HEK293 (cell line): ENCODE data around the gene COL5A1.

Experiments used
- CTCF ChIA-PET: fragments of 350-600 bp; formaldehyde crosslinking; extraction: SDS; loops from one replicate; lab custom pipeline; 2021; ENCODE audit warnings: antibody characterized with exemption; lab: Yijun Ruan, JAX
- POLR2A ChIA-PET: fragments of 300-600 bp; formaldehyde crosslinking; extraction: SDS; loops from one replicate; lab custom pipeline; 2020; ENCODE audit warnings: antibody characterized with exemption, inconsistent platforms; lab: Yijun Ruan, JAX
- H3K27ac ChIP-seq: fragments of 200-500 bp; sonication (Bioruptor generic); 2 replicates; pipeline ENCODE4 v1.5.1; 2014; ENCODE audit warnings: low read depth, low read length, control low read depth, inconsistent platforms; ENCODE audit errors: extremely low read depth
- H3K36me3 ChIP-seq, 2 experiments: fragments of 200-500 bp in 1 of 2; sonication (Bioruptor generic) in 1 of 2; 1 replicate in 1 of 2; 2 replicates in 1 of 2; pipeline ENCODE4 v1.5.1; 2014 to 2017; ENCODE audit warnings: inconsistent platforms in 2 of 2, low read length in 2 of 2; ENCODE audit not compliant: control insufficient read depth in 2 of 2, insufficient read depth in 1 of 2
- H3K4me1 ChIP-seq: fragments of 200-500 bp; sonication (Bioruptor generic); 2 replicates; pipeline ENCODE4 v1.5.1; 2014; ENCODE audit warnings: mild to moderate bottlenecking, low read length, inconsistent platforms; ENCODE audit not compliant: control insufficient read depth, insufficient read depth
- H3K4me3 ChIP-seq: 2 replicates; pipeline ENCODE4 v1.5.1; 2011; ENCODE audit warnings: low read depth, mild to moderate bottlenecking, control low read depth, low read length, moderate library complexity
- H3K9me3 ChIP-seq: fragments of 200-500 bp; sonication (Bioruptor generic); 2 replicates; pipeline ENCODE4 v1.5.1; 2014; ENCODE audit warnings: low read depth, low read length, inconsistent platforms; ENCODE audit not compliant: control insufficient read depth, insufficient read depth
- GFI1B ChIP-seq: fragments of 450-650 bp; formaldehyde crosslinking; IDR thresholded peaks from 2 replicates; pipeline ENCODE4 v1.5.1; 2016; ENCODE audit warnings: missing biosample characterization, missing genetic modification characterization
- GLI4 ChIP-seq: fragments of 450-650 bp; formaldehyde crosslinking; IDR thresholded peaks from 2 replicates; pipeline ENCODE4 v1.5.1; 2016; ENCODE audit warnings: missing biosample characterization, missing genetic modification characterization
- OVOL3 ChIP-seq: fragments of 450-650 bp; formaldehyde crosslinking; IDR thresholded peaks from 2 replicates; pipeline ENCODE4 v1.5.1; 2016; ENCODE audit warnings: missing biosample characterization, missing genetic modification characterization
- SP7 ChIP-seq: fragments of 450-650 bp; formaldehyde crosslinking; IDR thresholded peaks from 2 replicates; pipeline ENCODE4 v1.5.1; 2016; ENCODE audit warnings: missing biosample characterization, missing genetic modification characterization
- ZNF132 ChIP-seq: fragments of 450-650 bp; formaldehyde crosslinking; IDR thresholded peaks from 2 replicates; pipeline ENCODE4 v1.5.1; 2017; ENCODE audit warnings: missing biosample characterization, missing genetic modification characterization, borderline replicate concordance
- ZNF311 ChIP-seq: fragments of 450-650 bp; formaldehyde crosslinking; IDR thresholded peaks from 2 replicates; pipeline ENCODE4 v1.5.1; 2017; ENCODE audit warnings: missing biosample characterization, missing genetic modification characterization, borderline replicate concordance
- ZNF426 ChIP-seq: fragments of 450-650 bp; formaldehyde crosslinking; IDR thresholded peaks from 2 replicates; pipeline ENCODE4 v1.5.1; 2017; ENCODE audit warnings: missing biosample characterization, missing genetic modification characterization, mild to moderate bottlenecking, inconsistent platforms, moderate library complexity
- ZNF530 ChIP-seq: fragments of 450-650 bp; formaldehyde crosslinking; IDR thresholded peaks from 2 replicates; pipeline ENCODE4 v1.5.1; 2016; ENCODE audit warnings: low read depth, missing biosample characterization, missing genetic modification characterization
- ZNF600 ChIP-seq: fragments of 450-650 bp; formaldehyde crosslinking; IDR thresholded peaks from 2 replicates; pipeline ENCODE4 v1.5.1; 2016; ENCODE audit warnings: missing biosample characterization, missing genetic modification characterization
- TF ChIP-seq, protein P1 (sequence below): fragments of 450-650 bp; formaldehyde crosslinking; IDR thresholded peaks from 2 replicates; pipeline ENCODE4 v1.5.1; 2016; ENCODE audit warnings: missing biosample characterization, missing genetic modification characterization
- TF ChIP-seq, protein P2 (sequence below): sonication (generic); formaldehyde crosslinking; IDR thresholded peaks from 2 replicates; pipeline ENCODE4 v1.8.1; 2022; ENCODE audit warnings: mild to moderate bottlenecking, moderate library complexity, missing genetic modification reagents
- TF ChIP-seq, protein P3 (sequence below): fragments of 450-650 bp; formaldehyde crosslinking; IDR thresholded peaks from 2 replicates; pipeline ENCODE4 v1.5.1; 2016; ENCODE audit warnings: missing biosample characterization, missing genetic modification characterization, low read depth
- TF ChIP-seq, protein P4 (sequence below): fragments of 450-650 bp; formaldehyde crosslinking; IDR thresholded peaks from 2 replicates; pipeline ENCODE4 v1.5.1; 2016; ENCODE audit warnings: missing biosample characterization, missing genetic modification characterization

COL5A1 gene

DNA sequence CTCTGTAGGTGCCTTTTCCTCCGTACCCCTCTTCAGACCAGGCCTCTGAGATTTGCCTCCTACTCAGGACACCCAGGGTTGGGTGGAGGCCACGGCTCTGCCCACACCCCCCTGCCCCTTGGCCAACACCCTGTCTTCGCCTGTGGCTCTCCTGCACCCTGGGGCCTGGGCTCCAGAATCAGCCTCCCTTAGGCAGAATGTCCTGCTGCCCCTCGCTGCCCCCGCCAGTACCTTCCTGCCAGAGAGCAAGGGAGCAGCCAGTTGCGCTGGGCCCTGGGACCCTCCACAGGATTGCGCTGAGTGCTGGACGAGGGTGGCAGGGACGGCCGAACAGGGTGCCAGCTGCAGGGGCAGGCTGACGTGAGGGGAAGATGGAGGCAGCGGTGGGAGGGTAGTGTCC lies 53.5 kb downstream of the COL5A1 start (continued):
- TF ChIP-seq, protein P1, sequence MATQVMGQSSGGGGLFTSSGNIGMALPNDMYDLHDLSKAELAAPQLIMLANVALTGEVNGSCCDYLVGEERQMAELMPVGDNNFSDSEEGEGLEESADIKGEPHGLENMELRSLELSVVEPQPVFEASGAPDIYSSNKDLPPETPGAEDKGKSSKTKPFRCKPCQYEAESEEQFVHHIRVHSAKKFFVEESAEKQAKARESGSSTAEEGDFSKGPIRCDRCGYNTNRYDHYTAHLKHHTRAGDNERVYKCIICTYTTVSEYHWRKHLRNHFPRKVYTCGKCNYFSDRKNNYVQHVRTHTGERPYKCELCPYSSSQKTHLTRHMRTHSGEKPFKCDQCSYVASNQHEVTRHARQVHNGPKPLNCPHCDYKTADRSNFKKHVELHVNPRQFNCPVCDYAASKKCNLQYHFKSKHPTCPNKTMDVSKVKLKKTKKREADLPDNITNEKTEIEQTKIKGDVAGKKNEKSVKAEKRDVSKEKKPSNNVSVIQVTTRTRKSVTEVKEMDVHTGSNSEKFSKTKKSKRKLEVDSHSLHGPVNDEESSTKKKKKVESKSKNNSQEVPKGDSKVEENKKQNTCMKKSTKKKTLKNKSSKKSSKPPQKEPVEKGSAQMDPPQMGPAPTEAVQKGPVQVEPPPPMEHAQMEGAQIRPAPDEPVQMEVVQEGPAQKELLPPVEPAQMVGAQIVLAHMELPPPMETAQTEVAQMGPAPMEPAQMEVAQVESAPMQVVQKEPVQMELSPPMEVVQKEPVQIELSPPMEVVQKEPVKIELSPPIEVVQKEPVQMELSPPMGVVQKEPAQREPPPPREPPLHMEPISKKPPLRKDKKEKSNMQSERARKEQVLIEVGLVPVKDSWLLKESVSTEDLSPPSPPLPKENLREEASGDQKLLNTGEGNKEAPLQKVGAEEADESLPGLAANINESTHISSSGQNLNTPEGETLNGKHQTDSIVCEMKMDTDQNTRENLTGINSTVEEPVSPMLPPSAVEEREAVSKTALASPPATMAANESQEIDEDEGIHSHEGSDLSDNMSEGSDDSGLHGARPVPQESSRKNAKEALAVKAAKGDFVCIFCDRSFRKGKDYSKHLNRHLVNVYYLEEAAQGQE (tag by site-specific recombination), result no peak
- TF ChIP-seq, protein P2, sequence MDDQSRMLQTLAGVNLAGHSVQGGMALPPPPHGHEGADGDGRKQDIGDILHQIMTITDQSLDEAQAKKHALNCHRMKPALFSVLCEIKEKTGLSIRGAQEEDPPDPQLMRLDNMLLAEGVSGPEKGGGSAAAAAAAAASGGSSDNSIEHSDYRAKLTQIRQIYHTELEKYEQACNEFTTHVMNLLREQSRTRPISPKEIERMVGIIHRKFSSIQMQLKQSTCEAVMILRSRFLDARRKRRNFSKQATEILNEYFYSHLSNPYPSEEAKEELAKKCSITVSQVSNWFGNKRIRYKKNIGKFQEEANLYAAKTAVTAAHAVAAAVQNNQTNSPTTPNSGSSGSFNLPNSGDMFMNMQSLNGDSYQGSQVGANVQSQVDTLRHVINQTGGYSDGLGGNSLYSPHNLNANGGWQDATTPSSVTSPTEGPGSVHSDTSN (CRISPR knock-in tag), result no peak

DNA sequence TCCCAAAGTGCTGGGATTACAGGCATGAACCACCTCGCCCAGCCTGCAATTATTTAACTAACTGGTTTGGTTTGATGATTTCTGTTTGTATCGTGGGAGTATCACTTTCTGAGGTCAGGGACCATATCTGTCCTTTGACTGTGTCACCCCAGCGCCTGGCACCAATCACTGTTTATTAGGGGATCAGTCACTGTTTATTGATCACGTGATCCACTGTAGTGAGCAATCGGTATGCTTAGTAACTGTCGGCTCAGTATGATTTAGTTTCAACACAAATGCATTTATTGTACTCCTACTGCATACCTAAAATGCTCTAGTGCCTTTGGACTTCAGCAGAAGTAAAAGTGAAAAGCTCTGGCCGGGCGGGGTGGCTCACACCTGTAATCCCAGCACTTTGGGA lies 54.8 kb downstream of the COL5A1 start:
- H3K9me3 ChIP-seq, result no peaks in the 10 kb centered on the region
- no peak for TF ChIP-seq ZNF311
- TF ChIP-seq, protein P3, sequence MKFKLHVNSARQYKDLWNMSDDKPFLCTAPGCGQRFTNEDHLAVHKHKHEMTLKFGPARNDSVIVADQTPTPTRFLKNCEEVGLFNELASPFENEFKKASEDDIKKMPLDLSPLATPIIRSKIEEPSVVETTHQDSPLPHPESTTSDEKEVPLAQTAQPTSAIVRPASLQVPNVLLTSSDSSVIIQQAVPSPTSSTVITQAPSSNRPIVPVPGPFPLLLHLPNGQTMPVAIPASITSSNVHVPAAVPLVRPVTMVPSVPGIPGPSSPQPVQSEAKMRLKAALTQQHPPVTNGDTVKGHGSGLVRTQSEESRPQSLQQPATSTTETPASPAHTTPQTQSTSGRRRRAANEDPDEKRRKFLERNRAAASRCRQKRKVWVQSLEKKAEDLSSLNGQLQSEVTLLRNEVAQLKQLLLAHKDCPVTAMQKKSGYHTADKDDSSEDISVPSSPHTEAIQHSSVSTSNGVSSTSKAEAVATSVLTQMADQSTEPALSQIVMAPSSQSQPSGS (tag by site-specific recombination), result no peak
- no peak for TF ChIP-seq GLI4 (tag by site-specific recombination)
- TF ChIP-seq ZNF600 (tag by site-specific recombination), result no peak
- TF ChIP-seq OVOL3 (tag by site-specific recombination), result no peak
- TF ChIP-seq ZNF132, result no peak
- TF ChIP-seq, protein P4, sequence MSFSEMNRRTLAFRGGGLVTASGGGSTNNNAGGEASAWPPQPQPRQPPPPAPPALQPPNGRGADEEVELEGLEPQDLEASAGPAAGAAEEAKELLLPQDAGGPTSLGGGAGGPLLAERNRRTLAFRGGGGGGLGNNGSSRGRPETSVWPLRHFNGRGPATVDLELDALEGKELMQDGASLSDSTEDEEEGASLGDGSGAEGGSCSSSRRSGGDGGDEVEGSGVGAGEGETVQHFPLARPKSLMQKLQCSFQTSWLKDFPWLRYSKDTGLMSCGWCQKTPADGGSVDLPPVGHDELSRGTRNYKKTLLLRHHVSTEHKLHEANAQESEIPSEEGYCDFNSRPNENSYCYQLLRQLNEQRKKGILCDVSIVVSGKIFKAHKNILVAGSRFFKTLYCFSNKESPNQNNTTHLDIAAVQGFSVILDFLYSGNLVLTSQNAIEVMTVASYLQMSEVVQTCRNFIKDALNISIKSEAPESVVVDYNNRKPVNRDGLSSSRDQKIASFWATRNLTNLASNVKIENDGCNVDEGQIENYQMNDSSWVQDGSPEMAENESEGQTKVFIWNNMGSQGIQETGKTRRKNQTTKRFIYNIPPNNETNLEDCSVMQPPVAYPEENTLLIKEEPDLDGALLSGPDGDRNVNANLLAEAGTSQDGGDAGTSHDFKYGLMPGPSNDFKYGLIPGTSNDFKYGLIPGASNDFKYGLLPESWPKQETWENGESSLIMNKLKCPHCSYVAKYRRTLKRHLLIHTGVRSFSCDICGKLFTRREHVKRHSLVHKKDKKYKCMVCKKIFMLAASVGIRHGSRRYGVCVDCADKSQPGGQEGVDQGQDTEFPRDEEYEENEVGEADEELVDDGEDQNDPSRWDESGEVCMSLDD (tag by site-specific recombination), result no peak
- TF ChIP-seq ZNF530 (tag by site-specific recombination), result no peak
- TF ChIP-seq ZNF426 (tag by site-specific recombination), result no peak
- ChIA-PET POLR2A (no interaction called here), CTCF (interaction anchor here (0.6 to 2.8 kb wide), 9 partner anchors 8 to 715 kb away, joined by 3 to 35 read pairs (median 9); no protein-coding TSS in a partner anchor)
- H3K27ac ChIP-seq, result no peak overlapping the region
- H3K4me1 ChIP-seq, result no peaks in the 10 kb centered on the region
- H3K36me3 ChIP-seq, result no peaks in the 10 kb centered on the region
- H3K4me3 ChIP-seq, result no peak overlapping the region

DNA sequence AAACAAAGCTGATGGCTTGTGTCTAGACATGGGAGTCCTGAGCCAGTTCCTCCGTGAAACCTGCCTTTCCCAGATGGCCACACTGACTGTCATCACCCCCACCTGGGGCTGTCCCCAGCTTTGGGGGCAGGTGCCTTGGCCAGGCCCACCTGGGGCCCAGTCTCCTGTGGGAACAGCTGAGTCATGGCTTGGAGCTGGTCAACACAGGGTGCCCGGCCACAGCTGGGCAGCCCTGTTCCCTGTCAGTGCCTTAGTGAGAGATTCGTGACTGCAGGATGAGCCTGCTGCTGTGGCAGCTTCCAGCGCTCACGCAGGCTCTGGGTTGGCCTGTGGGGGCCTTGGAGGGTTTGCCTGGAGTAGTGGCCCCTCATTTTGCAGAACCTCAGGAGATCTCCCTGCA lies 56.5 kb downstream of the COL5A1 start:
- no peaks in the 10 kb centered on the region for H3K36me3 ChIP-seq
- H3K4me3 ChIP-seq, result no peak overlapping the region
- ChIA-PET POLR2A (no interaction called here), CTCF (interaction anchor here (0.6 to 2.8 kb wide), 33 partner anchors 8 to 714 kb away, joined by 3 to 35 read pairs (median 3); no protein-coding TSS in a partner anchor)
- no peaks in the 10 kb centered on the region for H3K4me1 ChIP-seq
- no peaks in the 10 kb centered on the region for H3K9me3 ChIP-seq
- H3K27ac ChIP-seq, result no peak overlapping the region
- no peak for TF ChIP-seq GFI1B (tag by site-specific recombination)
- no peak for TF ChIP-seq SP7
